T-helper 22 cell (primary cell): ENCODE results near the gene ZFP36L2.

Source experiments
- DNase-seq: peaks from one replicate; pipeline ENCODE4 v3.0.0-alpha.2; 2020; ENCODE audit warnings: low read depth

Gene ZFP36L2

DNA sequence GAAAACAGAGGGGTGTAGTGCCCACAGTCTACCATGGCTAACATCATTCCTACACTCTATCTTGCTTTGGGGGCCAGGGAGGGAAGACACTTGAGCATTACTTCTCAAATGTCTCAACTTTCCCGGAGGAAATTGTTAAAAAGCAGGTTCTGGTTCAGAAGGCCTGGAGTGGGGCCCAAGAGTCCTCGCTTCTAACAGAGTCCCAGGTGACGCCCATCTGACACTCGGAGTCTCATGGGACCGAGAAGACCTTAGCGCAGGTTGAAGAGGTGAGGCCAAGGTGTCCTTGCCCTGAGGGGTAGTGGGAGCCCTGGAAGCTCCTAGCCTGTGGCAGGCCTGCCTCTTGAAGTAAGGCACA is 40.1 kb downstream of the ZFP36L2 start:
- DNase-seq, result no peak

DNA sequence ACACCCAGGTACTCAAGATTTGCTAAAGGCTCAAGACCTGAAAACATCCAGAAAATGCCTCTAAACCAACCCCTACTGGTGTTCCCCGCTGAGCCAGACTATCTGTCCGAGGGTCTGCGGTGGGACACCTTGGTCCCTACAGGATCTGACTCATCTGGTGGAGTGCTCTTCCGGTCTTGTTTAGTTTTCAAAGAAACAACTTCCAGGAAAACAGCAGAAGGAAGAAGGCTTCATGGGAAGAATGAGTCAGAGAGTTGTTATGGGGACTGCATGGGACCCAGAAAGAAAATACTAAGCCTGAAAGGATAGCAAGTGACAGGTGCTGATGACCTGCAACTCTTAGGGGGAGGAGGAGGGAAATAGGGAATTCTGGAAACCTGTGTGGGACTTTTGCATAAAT is 41.3 kb downstream of the ZFP36L2 start:
- DNase-seq, result no peak

DNA sequence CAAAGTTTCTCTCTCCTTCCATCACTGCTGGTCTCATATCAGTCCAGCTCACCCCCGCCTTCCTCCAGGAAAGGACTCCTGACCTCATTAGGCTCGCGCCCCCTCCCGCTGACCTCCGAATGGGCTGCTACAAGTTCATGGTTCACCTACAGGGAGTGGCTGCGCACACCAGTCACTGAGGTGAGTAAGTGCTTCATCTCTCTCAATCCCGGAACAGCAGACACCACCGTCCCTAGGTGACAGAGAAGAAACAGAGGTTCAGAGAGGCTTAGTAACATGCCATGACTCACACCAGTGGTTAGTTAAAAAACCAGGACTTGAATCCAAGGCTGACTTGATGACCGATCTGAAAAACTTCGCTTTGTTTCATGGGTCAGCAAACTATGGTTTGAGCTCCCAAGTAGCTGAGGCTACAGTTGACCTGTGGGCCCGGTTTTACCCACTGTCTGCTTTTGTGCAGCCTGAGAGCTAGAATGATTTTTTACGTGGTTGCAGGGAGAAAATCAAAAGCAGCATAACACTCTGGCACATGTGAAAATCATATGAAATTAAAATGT is 42.0 kb downstream of the ZFP36L2 start:
- peak; percentile 36 for DNase-seq

DNA sequence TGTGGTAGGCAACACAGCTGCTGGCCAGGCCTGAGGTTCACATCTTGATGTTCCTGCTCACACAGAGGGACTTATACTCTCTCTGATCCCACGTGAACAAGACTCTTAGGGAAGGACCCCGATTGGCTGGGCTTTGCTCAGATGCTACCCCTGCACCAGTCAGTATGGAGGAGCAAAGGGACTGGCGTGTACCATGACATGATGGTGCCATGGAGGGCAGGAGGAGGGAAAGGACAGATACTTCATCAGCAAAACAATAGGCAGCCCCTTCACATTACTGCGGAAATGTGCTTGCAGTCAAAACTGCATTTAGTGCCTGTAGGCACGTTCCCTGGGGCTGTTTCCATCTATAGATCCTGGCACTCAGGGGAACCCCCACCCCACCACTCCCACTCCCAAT is 42.7 kb downstream of the ZFP36L2 start:
- DNase-seq, result no peak

DNA sequence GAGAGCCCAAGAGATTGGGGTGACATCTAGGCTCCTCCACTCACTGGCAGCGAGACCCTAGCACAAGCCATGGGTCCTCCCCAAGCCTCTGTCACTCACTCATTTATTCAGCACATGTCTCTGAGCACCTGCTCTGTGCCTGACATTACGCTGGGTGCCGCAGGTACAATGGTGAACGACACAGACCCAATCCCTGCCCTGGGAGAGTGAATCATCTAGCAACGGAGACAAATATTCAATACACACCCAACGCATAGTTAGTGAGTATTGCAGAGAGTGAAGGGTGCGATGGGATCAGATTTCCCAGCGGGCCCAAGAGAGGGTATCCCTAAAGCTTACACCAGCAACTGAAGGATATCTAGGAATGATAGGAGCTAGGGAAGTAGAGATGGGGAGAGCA is 45.5 kb downstream of the ZFP36L2 start:
- no peak for DNase-seq

DNA sequence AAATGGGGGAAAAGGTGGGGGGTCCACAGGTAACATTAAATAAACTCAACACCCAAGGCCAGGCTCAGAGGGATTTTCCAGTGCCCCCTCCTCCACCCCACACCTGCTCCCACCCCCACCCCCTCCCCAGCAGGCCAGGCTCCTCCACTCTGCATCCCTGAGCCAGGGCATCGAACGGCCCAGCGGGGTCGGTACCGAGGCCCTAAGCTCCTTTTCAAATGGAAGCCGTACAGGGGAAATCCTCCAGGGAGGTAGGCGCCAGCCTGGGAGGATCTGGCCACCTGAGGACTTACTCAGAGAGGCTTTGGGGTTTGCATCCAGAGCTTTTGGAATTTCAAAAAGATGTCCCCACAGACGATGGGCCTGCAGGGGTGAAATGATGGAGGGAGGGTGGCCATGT is 46.5 kb downstream of the ZFP36L2 start:
- DNase-seq, result no peak

DNA sequence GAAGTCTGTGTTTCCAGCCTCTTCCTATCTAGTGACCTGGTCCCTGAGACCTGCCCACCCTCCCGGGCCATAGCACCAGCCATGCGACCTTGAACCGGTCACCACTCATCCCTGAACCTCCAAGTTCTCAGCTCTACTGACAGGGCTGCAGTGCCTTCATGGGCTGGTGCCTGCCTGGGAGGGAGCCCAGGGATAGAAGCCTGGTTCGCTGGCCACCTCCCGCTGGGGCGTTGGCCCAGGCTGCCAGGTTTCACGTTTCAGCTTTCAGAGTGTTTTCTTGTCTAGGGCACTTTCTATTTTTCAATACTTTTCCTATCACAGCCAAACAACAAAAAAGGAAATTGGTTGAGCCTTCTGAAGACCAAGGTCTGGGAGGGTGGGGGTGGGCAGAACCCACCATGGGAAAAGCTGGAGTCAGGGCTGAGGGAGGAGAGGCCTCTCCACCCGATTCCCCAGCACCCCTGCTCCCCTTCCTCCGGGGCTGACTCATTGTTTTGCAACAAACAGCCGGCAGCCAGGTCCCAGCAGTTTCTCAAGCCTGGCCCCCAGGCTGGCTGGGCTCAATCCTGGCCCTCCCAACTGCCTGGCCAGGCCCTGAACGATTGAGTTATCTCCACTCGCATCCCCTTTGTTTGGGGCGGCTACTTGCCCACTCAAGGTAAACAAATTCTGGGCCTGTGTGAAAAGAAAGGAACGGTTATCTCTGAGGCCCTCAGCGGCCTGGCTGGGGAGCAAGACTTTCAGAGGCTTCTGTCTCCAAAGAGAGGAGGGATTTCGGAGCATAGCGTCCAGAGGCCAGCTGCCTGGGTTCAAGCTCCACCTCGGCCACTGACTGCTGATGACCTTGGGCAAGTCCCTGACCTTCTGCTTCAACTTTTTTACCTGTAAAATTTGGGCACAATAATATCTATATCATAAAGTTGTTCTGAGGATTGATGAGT is 47.5 kb downstream of the ZFP36L2 start:
- DNase-seq, result no peak

DNA sequence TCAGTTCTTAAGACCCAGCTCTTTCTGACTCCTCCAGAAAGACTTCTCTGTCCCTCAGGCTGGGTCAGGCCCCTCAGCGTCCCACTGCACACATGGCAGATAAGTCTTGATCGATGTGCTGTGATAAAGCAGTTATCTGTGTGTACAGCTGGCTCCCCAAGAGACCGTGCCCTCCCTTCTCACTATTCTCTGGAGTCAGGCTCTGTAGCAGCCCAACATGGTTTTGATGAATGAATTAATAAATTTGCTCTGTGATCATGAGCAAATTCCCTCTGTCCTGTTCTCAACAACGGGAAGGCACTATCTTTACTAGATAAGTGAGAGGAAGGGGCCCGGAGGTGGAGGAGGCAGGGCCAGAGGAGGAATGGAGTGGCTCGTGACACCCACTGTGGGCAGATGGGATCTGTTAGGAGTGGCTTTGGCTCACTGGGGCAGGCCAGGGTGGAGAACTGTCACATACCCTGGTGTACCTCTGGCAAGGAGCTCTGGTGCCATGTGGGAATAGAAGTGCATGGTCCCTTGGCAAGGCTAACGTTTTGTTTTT is 48.3 kb downstream of the ZFP36L2 start:
- DNase-seq, result no peak

DNA sequence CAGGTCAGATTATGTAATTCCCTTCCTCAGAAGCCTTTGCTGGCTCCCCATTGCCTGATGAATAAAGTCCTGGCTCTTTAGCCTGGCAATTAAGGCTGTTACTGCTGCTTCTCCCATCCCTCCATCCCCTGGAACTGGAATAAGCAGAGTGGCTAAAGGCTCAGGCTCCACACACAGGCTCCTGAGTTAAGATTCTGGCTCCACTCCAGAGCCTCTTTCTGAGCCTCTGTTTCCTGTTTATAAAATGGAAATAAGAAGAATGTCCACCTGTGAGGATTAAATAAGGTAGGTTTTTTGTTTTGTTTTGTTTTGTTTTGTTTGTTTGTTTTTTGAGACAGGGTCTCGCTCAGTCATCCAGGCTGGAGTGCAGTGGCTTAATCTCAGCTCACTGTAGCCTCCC is 50.0 kb downstream of the ZFP36L2 start:
- DNase-seq, result no peak

DNA sequence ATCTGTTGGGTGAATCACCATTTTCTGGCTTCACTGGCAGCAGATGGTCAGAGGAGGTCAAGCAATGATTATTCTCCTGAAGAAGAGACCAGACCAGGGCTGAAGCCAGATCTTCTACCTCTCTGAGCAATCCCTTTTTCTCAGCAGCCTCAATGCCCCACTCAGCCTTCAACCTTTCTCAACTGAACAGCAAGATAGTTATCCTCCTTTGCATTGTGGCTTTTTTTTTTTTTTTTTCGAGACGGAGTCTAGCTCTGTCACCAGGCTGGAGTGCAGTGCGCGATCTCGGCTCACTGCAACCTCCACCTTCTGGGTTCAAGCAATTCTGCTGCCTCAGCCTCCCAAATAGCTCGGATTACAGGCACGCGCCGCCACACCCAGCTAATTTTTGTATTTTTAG is 50.5 kb downstream of the ZFP36L2 start:
- DNase-seq, result peak; percentile 21

DNA sequence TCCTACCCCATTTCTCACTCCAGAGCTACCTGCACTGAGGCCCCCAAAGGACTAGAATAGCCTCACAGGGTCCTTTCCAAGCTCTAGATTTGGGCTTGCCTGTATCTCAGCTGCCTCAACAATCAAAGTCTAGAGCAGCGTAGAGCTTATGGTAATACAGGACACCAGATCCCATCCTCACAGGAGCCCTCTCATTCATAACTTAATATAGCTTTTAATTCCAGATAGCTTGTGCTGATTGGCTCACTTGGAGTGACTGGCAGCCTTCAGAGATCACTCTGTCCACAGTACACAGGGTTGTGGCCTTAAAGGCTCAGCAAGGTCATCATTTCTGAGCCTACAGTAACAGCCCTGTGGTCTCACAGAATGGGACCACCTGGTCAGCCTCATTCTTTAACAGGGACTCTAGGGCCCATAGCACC is 51.4 kb downstream of the ZFP36L2 start:
- DNase-seq, result no peak

DNA sequence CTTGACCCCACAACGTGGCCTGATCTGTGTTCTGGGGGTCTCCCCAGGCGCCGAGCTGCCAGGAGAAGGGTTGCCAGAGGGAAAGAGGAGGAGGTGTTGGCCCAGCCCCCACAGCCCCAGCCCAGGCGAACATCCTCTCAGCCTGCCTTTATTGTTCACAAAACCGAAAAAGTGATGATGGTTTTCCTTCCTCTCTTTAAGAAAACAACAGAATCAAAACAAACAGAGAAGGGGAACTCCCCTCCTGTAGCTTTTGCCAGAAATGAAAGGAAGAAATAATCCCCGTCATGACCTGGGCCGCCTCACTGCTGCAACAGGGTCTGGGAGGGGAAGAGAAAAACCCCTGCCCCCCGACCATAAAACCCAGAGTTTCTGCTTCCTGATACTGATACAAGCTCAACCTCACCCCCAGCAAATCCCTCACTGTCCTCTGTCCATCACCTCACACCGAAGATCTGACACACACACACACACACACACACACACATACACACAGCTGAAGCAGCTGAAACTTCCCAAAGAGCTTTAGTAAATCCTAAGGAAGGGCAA is 52.0 kb downstream of the ZFP36L2 start:
- peak; percentile 80 for DNase-seq
